HL-60 (cell line): ENCODE measurements around the gene NAGLU.

Source experiments
- DNase-seq, 2 experiments: peaks; one replicate each; pipeline ENCODE4 v3.0.0-alpha.2; 2010 to 2020; ENCODE audit warnings: low read depth in 1 of 2, low spot score in 1 of 2
- H3K27ac ChIP-seq: fragments of 250-450 bp; sonication (Bioruptor Pico); replicated peaks from 2 replicates; pipeline ENCODE4 v1.5.1; 2020; ENCODE audit warnings: mild to moderate bottlenecking, moderate library complexity
- H3K27me3 ChIP-seq: fragments of 250-450 bp; sonication (Bioruptor Pico); 2 replicates; pipeline ENCODE4 v1.5.1; 2021; ENCODE audit warnings: mild to moderate bottlenecking, moderate library complexity; ENCODE audit not compliant: insufficient read depth, poor library complexity, severe bottlenecking
- H3K4me3 ChIP-seq: replicated peaks from 2 replicates; pipeline ENCODE4 v1.5.1; 2011; ENCODE audit warnings: mild to moderate bottlenecking, control low read depth, low read length; ENCODE audit not compliant: insufficient read depth
- GABPA ChIP-seq: IDR thresholded peaks from 2 replicates; pipeline ENCODE4 v1.6.1; 2012; ENCODE audit warnings: low read depth
- POLR2AphosphoS5 ChIP-seq: IDR thresholded peaks from 2 replicates; pipeline ENCODE4 v1.6.1; 2012; ENCODE audit warnings: low read depth
- SPI1 ChIP-seq: IDR thresholded peaks from 2 replicates; pipeline ENCODE4 v1.6.1; 2012; ENCODE audit warnings: low read depth, mild to moderate bottlenecking, borderline replicate concordance
- TF ChIP-seq, protein P1 (sequence below): IDR thresholded peaks from 2 replicates; pipeline ENCODE4 v1.6.1; 2012; ENCODE audit warnings: low read depth; ENCODE audit not compliant: insufficient replicate concordance
- TF ChIP-seq, protein P2 (sequence below): IDR thresholded peaks from one replicate; pipeline ENCODE4 v1.5.1; 2011; ENCODE audit warnings: low read length, control low read depth, inconsistent platforms; ENCODE audit not compliant: insufficient read depth

The NAGLU gene

DNA sequence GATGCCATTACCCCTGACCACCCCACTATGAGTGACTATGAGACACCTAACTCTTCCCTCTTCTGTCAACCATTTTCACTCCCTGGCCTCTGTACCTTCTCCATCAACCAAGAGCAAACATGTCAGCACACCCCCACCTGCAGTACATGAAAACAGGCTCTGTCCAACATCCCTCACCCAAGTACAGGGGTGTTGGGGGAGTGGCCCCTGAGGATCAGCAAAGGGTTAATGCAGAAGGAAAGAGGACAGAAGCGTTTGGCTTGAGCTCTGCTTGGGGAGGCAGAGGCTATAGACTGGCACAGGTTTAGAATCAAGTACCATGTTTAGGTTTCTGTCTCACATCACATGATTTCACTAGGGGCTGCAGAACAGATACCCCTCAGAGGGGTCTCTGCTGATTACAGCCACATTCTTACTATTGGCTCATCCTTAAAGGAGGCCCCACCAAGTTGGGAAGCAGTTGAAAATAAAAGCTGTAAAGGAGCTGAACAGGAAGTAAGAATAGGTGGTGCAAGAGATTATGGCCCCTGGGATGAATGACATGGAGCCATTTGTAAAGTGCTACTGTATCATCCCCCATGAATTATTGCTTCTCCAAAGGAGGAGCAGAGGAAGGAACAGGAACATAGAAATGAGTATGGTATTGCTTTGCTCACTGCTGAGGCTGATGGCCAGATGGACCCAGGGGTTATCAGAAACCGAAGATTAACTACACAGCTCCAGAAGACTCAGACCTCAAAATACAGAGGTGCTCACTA lies 43.9 kb downstream of the NAGLU start:
- Histone ChIP-seq H3K27me3 (no peaks in the 10 kb centered on the region), H3K4me3 (no peak overlapping the region), H3K27ac (no peak overlapping the region; the same call in 1 of the 2 replicates)
- DNase-seq = no peak
- TF ChIP-seq, protein P1, sequence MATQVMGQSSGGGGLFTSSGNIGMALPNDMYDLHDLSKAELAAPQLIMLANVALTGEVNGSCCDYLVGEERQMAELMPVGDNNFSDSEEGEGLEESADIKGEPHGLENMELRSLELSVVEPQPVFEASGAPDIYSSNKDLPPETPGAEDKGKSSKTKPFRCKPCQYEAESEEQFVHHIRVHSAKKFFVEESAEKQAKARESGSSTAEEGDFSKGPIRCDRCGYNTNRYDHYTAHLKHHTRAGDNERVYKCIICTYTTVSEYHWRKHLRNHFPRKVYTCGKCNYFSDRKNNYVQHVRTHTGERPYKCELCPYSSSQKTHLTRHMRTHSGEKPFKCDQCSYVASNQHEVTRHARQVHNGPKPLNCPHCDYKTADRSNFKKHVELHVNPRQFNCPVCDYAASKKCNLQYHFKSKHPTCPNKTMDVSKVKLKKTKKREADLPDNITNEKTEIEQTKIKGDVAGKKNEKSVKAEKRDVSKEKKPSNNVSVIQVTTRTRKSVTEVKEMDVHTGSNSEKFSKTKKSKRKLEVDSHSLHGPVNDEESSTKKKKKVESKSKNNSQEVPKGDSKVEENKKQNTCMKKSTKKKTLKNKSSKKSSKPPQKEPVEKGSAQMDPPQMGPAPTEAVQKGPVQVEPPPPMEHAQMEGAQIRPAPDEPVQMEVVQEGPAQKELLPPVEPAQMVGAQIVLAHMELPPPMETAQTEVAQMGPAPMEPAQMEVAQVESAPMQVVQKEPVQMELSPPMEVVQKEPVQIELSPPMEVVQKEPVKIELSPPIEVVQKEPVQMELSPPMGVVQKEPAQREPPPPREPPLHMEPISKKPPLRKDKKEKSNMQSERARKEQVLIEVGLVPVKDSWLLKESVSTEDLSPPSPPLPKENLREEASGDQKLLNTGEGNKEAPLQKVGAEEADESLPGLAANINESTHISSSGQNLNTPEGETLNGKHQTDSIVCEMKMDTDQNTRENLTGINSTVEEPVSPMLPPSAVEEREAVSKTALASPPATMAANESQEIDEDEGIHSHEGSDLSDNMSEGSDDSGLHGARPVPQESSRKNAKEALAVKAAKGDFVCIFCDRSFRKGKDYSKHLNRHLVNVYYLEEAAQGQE = no peak
- TF ChIP-seq GABPA (no peak), POLR2AphosphoS5 (no peak), SPI1 (no peak)
- TF ChIP-seq, protein P2, sequence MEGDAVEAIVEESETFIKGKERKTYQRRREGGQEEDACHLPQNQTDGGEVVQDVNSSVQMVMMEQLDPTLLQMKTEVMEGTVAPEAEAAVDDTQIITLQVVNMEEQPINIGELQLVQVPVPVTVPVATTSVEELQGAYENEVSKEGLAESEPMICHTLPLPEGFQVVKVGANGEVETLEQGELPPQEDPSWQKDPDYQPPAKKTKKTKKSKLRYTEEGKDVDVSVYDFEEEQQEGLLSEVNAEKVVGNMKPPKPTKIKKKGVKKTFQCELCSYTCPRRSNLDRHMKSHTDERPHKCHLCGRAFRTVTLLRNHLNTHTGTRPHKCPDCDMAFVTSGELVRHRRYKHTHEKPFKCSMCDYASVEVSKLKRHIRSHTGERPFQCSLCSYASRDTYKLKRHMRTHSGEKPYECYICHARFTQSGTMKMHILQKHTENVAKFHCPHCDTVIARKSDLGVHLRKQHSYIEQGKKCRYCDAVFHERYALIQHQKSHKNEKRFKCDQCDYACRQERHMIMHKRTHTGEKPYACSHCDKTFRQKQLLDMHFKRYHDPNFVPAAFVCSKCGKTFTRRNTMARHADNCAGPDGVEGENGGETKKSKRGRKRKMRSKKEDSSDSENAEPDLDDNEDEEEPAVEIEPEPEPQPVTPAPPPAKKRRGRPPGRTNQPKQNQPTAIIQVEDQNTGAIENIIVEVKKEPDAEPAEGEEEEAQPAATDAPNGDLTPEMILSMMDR = no peak

DNA sequence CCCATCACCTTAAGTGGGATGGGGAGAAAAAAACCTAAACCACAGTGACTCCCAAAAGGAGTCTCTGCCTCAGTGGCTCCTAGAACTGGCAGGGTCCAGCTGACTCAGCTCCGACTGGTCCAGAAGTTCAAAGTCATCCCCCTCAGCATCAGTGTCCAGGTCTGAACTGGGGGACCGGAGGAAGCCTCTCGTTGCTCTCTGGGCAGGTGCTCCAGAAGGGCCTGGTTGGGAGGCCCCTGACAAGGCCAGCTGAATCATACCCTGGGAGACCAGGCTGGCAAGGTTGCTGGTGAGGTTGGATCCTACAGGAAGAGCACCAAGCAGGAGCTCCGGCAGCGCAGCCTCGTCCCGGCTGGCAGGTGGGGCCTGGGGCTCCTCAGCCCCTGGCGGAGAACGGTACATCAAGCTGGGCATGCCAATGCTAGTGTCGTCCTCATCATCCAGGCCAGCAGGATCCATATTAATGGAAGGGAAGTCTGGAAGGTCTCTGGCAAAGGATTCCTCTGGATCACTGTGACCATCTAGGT lies 45.8 kb downstream of the NAGLU start:
- Histone ChIP-seq H3K27me3 (no peaks in the 10 kb centered on the region), H3K4me3 (no peak overlapping the region), H3K27ac (no peak overlapping the region)
- TF ChIP-seq POLR2AphosphoS5 = no peak
- TF ChIP-seq SPI1 = no peak
- TF ChIP-seq GABPA = no peak
- TF ChIP-seq, protein P1 = no peak
- TF ChIP-seq, protein P2 = no peak
- no peak for DNase-seq

GRCh38 chr17:42584880-42585279 lies 48.8 kb downstream of the NAGLU start:
- H3K27ac ChIP-seq = peak overlapping the region; percentile 48
- DNase-seq = peak in 1 of 2 experiments; percentile 73
- TF ChIP-seq, protein P2 = no peak
- no peak for TF ChIP-seq GABPA
- peak; percentile 88 for TF ChIP-seq SPI1
- TF ChIP-seq POLR2AphosphoS5 = no peak
- TF ChIP-seq, protein P1 = no peak

More at GRCh38 chr17:42584880-42585279, 48.8 kb downstream of the NAGLU start:
- no peak overlapping the region for H3K4me3 ChIP-seq
- no peaks in the 10 kb centered on the region for H3K27me3 ChIP-seq
